RWPE1 (cell line): ENCODE results near the gene RHD.
A peak's percentile ranks its signal among the peaks of the same experiment; 100 is the strongest.

Experiments
- CTCF ChIA-PET: fragments of 350-600 bp; sonication (Branson Sonifier 250); formaldehyde crosslinking; extraction: SDS; loops from one replicate; lab custom pipeline; 2021; lab: Yijun Ruan, JAX
- POLR2A ChIA-PET: fragments of 400-600 bp; formaldehyde crosslinking; extraction: SDS; loops from one replicate; lab custom pipeline; 2020; ENCODE audit warnings: antibody characterized with exemption; ENCODE audit not compliant: low non-redundant PET; lab: Yijun Ruan, JAX
- DNase-seq: peaks from one replicate; pipeline ENCODE4 v3.0.0; 2012; ENCODE audit warnings: low spot score
- H3K27ac ChIP-seq: fragments of 450-650 bp; 2 replicates; pipeline ENCODE4 v1.5.1; 2017
- CTCF ChIP-seq: fragments of 450-650 bp; conservative IDR thresholded peaks from 2 replicates; pipeline ENCODE4 v1.5.1; 2017; ENCODE audit warnings: low read depth, mild to moderate bottlenecking

Gene RHD

GRCh38 chr1:25342846-25343245 lies 70.5 kb downstream of the RHD start:
- TF ChIP-seq CTCF, result no peak
- H3K27ac ChIP-seq, result no peak overlapping the region
- no peak for DNase-seq
- CTCF ChIA-PET, result interaction anchor here (0.6 to 0.7 kb wide), 2 partner anchors 11 to 1424 kb away, joined by 3 to 5 read pairs; no protein-coding TSS in a partner anchor
- POLR2A ChIA-PET, result no interaction called here

- peak overlapping the region; percentile 80 for H3K27ac ChIP-seq
- no peak for TF ChIP-seq CTCF
- DNase-seq, result no peak
- ChIA-PET POLR2A (no interaction called here), CTCF (no interaction called here)
These were observed 71.6 kb downstream of the RHD start for GRCh38 chr1:25343872-25344271.

GRCh38 chr1:25347556-25347955 lies 75.2 kb downstream of the RHD start:
- TF ChIP-seq CTCF, result no peak
- ChIA-PET POLR2A (no interaction called here), CTCF (interaction anchor here (1.2 kb wide), 1 partner anchor 12 kb away, joined by 4 read pairs; no protein-coding TSS in a partner anchor)
- no peak for DNase-seq
- peak overlapping the region; percentile 38; the same call in 1 of the 2 replicates for H3K27ac ChIP-seq

- no peak for TF ChIP-seq CTCF
- H3K27ac ChIP-seq, result no peak overlapping the region
- DNase-seq, result no peak
- ChIA-PET POLR2A (no interaction called here), CTCF (no interaction called here)
These were observed 77.3 kb downstream of the RHD start for GRCh38 chr1:25349606-25350005.

- CTCF ChIA-PET, result no interaction called here
- TF ChIP-seq CTCF, result no peak
These were observed 83.6 kb downstream of the RHD start for GRCh38 chr1:25355841-25356395.

GRCh38 chr1:25356441-25356840 lies 84.1 kb downstream of the RHD start:
- ChIA-PET CTCF (interaction anchor here (0.6 kb wide), 1 partner anchor 145 kb away, joined by 3 read pairs; no protein-coding TSS in a partner anchor), POLR2A (no interaction called here)
- H3K27ac ChIP-seq, result peak overlapping the region; percentile 57

More at GRCh38 chr1:25355841-25356395, 83.6 kb downstream of the RHD start:
- POLR2A ChIA-PET, result no interaction called here
- H3K27ac ChIP-seq, result peak overlapping the region; percentile 57
- DNase-seq, result no peak

More at GRCh38 chr1:25356441-25356840, 84.1 kb downstream of the RHD start:
- DNase-seq, result no peak
- TF ChIP-seq CTCF, result no peak
